Dedifferentiated amniotic fluid mesenchymal stem cell (primary cell): ENCODE results near the gene CCDC33.
A peak's percentile ranks its signal among the peaks of the same experiment; 100 is the strongest.

ENCODE experiments used
- DNase-seq: peaks from one replicate; pipeline ENCODE4 v3.0.0-alpha.2; 2016; ENCODE audit errors: extremely low spot score

Gene CCDC33

GRCh38 chr15:74381481-74381880, 145.4 kb downstream of the CCDC33 start:
- no peak for DNase-seq

- DNase-seq: peak; percentile 71
Observed at GRCh38 chr15:74382004-74382816, 146.1 kb downstream of the CCDC33 start.

- no peak for DNase-seq
Observed at GRCh38 chr15:74383286-74383685, 147.2 kb downstream of the CCDC33 start.

- DNase-seq: no peak
Observed at GRCh38 chr15:74383695-74384565, 147.8 kb downstream of the CCDC33 start.

GRCh38 chr15:74384566-74384880, 148.4 kb downstream of the CCDC33 start:
- no peak for DNase-seq

GRCh38 chr15:74384881-74385643, 148.9 kb downstream of the CCDC33 start:
- no peak for DNase-seq

- DNase-seq: no peak
Observed at GRCh38 chr15:74385733-74386132, 149.6 kb downstream of the CCDC33 start.
